Measurements from ENCODE around the gene NOTCH2.
"Not testable (repeated sequence)": the region's sequence is repeated elsewhere in the genome, so short reads cannot be mapped to it uniquely, and the experiment has no call there.

Gene NOTCH2

DNA sequence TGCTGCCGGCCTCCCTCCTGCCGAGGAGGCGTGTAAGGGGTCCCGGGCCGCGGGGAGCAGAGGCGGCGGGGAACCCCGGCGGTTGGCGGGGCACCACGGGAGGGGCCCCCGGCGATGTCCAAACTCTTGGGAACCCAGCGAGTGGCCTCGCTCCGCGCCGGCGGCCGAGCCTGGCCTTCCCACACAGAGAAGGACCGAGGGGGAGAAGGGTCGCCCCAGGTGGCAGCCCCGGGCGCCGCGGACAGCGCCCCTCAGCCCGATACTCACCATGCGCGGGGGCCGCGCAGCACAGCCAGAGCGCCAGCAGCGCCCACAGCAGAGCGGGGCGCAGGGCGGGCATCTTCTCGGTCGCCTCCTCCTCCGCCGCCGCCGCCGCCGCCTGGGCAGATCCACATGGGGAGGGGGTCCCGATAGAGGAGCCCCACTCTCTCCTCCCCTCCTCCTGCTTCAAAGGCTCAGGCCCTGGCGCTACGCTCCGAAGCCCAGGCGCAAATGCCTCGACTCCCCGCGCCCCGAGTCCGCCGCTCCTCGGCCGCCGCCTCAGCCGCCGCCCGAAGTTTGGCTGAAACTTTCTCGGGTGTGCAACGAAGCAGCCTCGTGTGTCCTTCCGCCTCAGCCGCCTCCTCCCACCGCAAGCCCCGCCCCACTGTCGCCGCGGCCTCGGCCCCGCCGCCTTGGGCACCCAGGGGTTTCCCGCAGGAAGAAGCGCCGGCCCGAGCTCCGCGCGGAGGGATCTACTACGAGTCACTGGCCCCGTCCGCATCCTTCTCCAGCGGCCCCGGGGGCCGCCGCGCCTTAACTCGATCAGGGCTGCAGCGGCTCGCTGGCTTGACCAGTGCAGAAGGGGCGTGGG is at the start of gene NOTCH2:
Gene NOTCH2 (minus strand): TSS at position 596 of the 853 bp plus-strand sequence. CDS start 256 bp downstream, at position 340.
- DNase-seq, result not testable (repeated sequence)

DNA sequence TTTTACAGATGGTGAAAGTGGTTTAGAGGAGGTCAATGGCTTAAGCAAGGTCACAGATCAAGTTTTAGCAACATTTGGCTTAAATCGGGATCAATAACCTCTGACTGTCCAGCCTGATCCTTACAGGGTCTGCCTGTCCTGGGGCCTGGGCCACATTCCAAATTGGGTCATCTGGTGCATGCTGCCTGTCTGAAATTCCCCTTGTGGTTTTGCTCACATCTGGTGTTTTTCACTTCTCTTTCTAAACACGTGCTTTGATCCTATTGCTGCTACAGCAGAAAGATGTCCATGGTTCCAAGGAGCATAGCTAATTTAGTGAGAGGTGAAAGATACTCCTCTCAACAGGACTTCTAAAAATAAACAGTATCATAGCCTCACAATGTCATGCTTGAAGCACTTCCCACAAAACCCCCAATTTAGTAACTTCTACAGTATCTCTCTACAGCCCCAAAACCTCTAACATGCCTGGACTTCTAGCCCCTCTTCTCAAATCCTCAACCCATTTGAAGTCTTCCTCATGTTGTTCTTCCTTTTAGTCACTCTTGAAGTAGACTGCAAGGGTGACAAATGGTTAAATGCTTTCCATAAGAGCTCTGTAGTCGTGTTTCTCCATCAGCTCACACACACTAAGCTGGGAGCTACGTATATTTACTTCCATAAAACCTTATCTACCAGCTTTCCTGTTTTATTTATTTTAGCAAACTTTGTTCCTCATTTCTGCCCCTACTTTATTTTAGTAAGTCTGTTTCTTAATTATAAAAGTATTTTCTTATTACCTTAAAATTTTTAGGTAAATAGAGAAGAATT is 48.1 kb upstream of the NOTCH2 start:
- DNase-seq, result not testable (repeated sequence)

DNA sequence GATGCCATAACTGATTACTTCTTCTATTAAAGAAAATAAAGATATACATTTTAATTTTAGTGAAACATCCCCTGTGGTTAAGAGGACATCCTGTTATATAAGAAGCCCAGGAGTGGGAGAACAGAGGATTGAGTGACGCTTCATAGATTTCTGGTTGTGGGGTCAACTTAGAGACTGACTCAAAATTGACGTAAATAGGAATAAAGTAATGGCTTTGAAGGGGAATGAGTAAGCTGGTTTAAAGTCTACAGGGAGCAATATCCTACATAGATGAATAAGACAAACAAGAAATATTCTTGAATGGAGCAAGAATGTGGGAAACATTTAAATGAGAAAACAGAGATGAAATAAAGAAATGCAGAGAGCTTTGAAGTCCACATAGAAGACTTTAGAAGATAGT is 46.6 kb upstream of the NOTCH2 start:
- DNase-seq, result not testable (repeated sequence)

DNA sequence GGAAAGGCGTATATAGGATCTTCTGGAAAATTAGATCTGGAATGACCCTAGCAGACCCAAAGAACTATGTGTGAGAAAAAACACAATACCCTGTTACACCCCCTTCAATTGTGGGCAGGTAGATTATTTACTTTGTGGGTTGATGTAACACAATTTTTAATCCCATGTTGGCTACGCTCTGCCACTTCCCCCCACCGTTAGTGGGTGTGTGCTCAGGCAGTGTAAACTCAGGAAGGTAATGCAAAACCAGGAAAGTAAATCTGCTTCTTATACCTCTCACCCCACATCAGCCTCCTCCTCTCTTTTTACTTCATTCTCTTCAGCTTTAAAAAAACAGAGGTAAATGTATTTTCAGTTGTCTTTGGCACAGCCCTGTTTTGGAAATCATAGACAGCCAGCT is 43.7 kb upstream of the NOTCH2 start:
- DNase-seq, result not testable (repeated sequence)

DNA sequence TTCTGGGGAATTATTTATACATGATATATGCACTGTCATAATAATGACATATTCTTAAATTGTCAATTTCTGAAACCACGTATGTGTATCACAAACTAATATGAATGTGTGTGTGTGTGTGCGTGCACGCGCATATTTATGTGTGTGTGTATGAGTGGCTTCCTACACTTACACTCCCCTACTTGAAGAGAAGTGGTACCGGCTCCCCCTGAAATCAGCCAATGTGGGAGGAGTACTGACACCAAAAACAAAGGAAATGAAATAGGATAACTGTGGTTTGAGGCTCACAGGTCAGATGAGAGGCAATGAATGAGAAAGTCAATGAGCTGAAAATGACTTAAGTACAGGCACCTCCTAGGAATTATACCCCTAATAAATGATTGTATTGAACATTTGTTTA is 42.8 kb upstream of the NOTCH2 start:
- DNase-seq, result not testable (repeated sequence)

DNA sequence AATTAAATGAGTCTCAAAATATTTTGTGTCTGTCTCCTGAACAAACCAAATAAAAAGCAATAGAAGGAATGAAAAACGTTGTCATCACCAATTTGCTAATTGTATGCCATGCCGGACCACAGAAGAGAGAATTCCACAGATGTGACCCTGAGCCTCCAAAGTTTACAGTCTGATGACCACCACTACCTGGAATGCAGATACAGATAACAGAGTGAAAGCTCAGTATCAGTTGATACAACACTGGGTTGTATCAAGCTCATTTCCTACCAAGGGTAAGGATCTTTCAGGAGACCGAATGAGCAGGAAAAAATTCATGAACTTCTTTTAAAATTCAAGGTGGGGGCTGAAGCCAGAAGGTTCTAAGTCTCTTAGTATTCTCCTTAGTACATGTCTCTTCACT is 42.3 kb upstream of the NOTCH2 start:
- not testable (repeated sequence) for DNase-seq

DNA sequence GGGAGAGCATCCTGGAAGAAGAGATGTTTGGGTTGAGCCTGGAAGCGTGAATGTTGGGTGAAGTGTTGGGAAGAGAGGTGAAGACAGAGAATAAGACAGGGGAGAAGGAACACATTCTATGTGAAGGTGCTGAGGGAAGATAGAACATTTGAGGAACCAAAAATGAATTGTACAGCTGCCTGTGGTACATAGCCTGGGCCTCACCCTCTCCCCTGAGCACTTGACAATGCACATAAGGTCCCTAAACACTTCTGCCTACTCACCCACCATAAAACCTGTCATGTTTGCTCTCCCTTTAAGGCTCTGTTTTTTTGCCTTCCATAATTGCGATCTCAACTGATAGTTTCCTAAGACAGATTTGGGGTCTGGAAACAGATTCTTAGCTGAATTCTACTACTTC is 41.5 kb upstream of the NOTCH2 start:
- not testable (repeated sequence) for DNase-seq

DNA sequence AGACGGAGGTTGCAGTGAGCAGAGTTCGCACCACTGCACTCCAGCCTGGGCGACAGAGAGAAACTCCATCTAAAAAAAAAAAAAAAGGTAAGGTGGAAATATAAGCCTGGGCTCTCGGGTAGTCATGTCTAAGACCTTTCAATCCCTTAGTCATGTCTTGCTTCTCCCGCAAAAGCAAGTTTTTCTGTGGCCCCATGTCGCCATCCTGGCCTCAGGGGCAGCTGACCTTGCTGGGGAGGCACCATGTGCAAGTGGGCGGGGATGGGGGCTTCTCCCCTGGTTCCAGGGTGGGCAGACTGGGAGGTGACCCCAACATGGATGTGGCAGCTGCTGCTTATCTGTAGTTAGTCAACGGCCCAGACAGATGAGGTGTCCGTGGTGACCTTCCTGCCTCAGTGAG is 40.2 kb upstream of the NOTCH2 start:
- not testable (repeated sequence) for DNase-seq

DNA sequence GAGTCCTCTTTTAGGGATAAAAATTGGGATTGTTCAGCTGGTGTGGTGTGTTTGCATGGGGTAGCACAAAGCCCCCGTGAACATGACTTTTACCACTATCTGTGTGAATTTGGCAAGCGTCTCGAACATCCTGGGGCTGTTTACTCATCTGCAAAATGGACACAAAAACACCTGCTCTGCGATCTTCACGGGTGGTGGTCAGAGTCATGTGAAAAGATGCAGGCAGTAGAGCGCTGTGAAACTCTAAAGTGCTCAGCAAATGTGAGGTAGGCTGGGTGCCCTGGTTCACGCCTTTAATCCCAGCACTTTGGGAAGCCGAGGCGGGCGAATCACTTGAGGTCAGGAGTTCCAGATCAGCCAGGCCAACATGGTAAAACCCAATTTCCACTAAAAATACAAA is 39.7 kb upstream of the NOTCH2 start:
- DNase-seq, result not testable (repeated sequence)

DNA sequence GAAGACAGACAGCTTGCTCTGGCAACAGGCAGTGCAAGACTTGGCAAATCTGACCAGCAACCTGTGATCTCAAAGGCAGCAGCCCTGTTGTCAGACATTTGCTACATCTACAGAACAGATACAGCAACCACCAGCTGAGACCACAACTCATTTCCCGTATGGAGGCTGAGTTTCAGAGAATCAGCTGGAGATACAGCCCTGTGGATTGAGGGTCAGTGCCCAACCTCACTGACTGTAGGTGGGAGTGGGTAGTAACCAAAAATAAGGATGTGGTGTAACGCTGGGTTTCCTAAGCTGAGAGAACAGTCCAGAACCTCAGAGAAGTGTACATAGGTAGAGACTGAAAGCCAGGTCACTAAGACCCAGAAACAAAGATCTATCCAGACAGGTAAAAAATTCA is 35.8 kb upstream of the NOTCH2 start:
- DNase-seq, result not testable (repeated sequence)

DNA sequence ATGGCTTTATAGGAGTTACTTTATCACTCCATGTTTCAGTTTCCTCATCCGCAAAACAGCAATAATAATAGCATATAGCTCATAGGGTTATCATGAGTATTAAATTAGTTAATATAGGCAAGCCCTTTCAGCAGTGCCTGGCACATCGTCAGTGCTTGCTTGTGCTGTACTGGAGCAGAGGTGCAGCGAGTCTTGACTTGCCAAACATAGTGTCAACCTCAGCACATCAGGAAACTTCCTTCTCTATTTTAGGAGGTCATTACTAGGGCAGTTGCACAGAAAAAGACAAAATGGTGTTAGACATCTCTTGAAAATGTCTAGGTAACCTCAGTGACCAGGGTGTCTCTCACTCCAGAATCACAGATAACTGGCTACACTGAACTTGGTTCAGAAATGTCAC is 34.3 kb upstream of the NOTCH2 start:
- DNase-seq, result not testable (repeated sequence)

DNA sequence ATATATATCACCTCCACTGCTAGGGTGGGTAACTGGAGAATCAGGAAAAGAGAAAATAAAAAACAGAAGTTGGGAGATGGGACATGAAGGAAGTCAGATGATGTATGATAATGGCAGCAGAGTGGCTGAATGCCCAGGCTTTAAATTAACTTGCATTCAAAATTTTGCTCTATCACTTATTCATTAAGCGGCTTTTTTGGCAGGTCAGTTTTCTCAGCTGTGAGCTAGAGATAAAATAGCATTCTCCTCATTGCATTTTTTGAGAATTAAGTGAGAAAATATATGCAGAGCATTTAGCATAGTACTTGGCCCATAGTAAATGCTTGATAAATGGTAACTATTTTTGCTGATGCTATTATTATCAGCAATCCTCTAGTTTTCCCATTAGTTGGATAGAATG is 32.1 kb upstream of the NOTCH2 start:
- not testable (repeated sequence) for DNase-seq

DNA sequence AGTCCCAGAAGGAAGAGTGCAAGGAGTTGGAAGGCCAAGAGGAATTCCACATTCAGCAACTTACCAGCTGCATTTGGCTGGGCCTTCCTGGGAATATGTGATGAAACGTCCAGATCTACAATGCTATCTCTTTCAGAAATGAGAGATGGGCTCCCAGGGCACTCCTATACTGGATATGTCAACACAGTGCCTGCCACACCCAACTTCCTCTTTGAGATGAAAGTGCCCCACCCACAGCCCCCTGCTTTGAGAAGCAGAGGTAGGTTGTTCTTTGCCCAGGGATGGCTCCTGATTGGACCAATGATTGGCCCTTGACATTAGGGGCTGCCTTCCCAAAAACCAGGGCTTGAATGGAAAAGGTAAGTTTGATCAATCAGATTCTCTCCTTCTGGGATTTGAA is 31.1 kb upstream of the NOTCH2 start:
- DNase-seq, result not testable (repeated sequence)

DNA sequence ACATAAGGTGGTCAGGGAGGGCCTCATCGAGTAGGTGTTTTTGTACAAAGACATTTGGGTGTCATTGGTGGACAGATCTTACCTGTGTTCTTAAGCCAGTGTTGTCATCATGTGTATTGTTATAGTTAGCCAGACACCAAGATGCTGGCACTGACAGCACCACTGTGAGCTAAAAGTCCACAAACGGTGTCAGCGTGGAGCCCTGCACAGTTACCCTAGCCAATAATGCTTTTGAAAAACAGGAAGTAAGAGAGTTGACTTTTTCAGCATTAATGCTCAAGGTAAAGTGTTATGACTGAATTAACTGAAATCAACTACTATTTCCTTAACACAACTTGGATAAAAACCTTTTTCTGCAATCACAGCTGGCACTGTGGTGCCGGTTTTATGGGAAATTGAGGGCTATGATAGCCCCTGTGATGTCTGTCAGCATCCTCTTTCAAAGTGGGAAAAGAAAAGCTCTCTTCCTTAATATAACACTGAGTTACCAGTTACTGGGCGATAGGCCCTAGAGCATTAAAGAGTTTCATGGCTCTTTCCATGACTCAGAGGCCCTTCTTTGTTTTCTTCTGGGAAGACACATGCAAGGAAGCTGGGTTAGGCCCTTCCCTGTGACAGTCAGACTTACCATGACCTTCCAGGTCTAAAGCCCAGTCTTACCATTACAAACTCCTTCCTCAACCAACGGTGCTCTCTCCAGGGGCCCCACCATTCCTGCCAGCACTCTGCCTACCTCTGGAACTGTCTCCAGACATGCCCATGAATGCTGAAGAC is 29.7 kb upstream of the NOTCH2 start:
- DNase-seq, result not testable (repeated sequence)

DNA sequence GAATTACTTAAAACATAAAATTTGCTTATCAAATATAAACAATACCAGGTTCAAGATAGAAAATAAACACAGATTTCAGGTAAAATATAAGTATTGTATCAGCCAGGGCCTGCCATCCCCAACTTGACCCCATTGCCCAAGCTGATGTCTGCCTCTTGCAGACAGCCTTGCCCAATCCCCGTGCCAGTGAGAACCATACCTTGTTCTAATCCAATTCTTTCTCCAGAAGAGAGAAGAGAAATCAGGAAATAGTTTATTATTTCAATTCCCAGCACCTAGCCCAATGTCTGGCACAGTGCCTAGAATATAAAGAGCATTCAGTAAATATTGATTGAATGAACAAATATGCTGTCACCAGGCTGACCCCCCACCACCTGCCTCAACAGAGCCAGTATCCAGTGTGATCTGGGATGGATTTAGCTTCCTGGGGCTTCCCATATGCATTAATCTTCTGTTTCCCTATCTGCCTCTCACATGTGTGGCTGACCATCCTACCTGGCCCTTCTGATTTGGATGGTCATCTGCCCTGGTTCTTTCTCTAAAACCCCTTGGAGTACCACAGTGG is 27.6 kb upstream of the NOTCH2 start:
- not testable (repeated sequence) for DNase-seq

DNA sequence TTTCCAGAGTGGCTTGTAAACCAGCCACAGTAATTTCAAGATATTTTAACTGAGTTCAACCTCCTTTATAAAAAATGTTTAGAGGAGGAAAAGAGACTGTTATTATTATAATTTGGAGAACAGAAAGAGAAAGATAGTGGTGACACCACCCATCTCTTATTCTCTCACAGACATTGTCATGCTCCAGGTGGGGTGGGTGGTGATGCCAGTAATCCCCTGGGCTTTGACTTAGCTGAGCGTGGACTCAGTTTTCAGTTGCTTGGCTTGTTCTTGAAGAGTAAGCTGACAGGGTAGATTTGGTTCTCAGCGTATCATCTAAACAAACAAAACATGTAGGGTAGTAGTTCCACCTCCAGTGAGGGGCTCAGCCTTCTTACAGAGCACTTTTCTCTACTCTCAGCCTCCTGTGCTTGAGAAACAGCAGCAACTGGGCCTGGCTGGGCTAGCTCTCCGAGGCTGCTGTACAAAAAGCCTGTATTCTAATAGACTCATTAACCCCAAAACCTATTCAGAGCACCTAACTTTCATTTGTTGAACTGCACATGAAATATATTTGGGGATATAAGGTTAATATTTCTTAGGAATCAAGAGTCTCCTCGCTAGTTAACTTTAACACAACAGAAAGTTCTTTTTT is 24.2 kb upstream of the NOTCH2 start:
- not testable (repeated sequence) for DNase-seq

DNA sequence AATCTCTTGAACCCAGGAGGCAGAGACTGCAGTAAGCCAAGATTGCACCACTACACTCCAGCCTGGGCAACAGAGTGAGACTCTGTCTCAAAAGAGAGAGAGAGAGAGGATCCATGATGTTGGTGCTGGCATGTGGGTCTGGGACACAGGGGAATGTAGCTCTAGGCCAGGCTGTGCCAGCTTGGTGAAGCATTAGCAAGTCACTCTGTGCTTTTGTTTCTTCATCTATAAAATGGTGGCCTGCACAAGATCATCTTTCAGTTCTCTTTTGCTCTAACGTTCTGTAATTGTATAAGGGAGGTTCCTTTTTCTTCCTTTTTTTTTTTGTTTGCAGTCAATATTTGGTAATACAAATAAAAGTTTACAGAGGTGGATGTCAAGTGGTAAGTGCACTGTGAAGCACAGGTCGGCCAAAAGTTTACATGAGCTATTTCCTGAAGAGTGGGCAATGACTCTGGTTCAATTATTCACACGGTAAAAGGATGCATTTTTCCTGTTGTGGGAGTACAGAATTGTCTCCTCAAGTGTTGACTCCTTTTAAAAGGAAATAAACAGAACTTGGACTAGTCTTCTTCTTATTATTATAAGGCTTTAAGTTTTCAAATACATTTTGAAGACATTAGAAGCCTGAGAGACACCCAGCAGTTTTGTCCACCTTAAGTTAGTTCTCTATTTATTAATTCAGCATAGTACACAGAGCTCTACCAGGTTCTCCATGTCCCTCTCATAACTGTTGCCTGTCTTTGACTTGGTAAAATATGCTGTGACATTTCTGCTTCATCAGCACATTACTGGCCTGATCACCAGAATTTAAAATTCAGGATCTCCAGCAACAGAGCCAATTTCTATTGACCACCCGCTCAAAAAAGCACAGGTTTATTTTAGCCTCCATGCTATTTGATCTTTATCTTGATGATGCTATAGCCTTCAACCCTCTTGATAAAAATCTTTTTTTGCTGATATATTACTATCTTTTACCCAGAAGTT is 23.1 kb upstream of the NOTCH2 start:
- DNase-seq, result not testable (repeated sequence)

DNA sequence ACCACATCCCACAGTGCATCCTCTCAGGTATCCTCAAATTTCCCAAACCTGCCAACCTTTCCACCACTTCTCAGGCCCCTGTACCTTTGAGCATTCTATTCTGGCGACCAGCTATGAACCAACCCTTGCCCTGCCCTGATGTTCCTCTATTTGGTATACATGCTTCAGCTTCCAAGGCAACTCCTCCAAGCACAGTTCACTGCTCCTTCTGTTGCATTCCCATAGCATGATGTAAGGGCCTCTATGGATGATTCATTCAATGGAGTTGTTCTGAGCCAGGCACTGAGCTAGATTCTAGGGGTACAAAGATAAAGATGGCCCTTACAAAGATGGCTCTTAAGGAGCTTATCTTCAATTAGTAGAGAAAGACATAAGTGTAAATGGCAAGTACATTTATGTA is 21.4 kb upstream of the NOTCH2 start:
- not testable (repeated sequence) for DNase-seq

DNA sequence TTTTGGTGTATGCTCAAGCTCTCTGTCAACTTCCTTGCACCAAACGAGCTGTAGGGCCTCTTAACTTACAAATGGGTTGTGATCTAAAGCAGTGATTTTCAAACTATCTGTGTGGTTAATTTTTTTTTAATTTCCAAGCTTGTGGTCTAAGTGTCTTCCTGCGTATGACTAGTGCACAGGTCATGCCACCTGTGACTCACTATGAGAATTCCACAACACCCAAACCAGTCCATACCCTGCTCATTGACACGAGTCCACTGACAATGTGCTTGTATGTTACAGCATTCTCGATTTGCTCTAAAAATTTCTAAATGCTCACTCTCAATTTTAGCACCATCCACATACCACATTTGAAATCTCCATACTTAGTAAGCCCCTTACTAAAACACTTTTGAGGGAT is 18.5 kb upstream of the NOTCH2 start:
- not testable (repeated sequence) for DNase-seq

DNA sequence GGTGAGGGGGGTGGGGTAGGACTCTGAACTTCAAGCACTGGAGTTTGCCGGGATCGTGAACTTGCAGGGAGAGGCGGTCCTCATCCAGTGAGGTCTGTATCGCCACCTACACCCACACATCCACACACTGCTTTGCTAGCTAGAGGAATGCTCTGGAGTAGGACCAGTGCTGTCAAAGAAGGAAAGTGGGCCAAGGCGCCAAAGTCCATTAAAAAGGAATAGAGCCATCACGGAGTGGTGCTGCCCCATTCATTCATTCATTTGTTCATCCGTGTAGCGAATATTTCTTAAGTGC is 405 bp upstream of the NOTCH2 start:
- not testable (repeated sequence) for DNase-seq

DNA sequence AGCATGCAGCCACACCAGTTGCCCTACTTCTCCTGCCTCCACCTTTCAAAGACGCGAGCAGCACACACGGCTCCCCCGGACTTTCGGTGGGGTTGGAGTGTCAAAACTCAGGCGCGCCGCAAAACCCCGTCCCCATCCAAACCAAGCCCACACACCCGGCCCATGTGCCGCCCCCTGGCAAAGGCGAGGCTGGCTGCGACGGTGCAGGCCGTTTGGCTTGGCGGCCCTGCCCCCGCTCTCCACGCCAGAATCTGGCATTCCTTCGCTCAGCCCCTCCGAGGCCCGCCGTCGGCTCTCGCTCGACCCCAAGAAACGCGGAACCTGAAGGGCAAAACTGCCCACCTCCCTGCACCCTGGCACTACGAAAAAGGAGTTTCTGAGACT is 787 bp downstream of the NOTCH2 start:
- DNase-seq, result not testable (repeated sequence)

All from NCI-H2171 treated with DMSO at 0.1 percent for 48 hours (cell line).